GM21528 (cell line): Measurements from ENCODE around the gene CXXC1.
"Not testable (repeated sequence)": the region's sequence is repeated elsewhere in the genome, so short reads cannot be mapped to it uniquely, and the experiment has no call there.

Source experiments
- ATAC-seq: cut with Tn5 transposase; IDR thresholded peaks from one replicate; pipeline ENCODE4 v1.9.1; 2021; ENCODE audit warnings: mild to moderate bottlenecking, moderate library complexity; ENCODE audit not compliant: unreplicated experiment, low FRiP score

The CXXC1 gene

GRCh38 chr18:50276452-50276851, 11.0 kb downstream of the CXXC1 start:
- no peak for ATAC-seq

GRCh38 chr18:50275503-50276036, 11.9 kb downstream of the CXXC1 start:
- no peak for ATAC-seq

GRCh38 chr18:50274941-50275340, 12.6 kb downstream of the CXXC1 start:
- ATAC-seq: no peak

GRCh38 chr18:50274044-50274442, 13.4 kb downstream of the CXXC1 start:
- ATAC-seq: no peak

- ATAC-seq: no peak
These were observed 14.1 kb downstream of the CXXC1 start for GRCh38 chr18:50273203-50274043.

- ATAC-seq: no peak
These were observed 14.9 kb downstream of the CXXC1 start for GRCh38 chr18:50272568-50272967.

- peak; percentile 65 for ATAC-seq
These were observed 19.3 kb downstream of the CXXC1 start for GRCh38 chr18:50268022-50268747.

- ATAC-seq: peak; percentile 64
These were observed 21.2 kb downstream of the CXXC1 start, which contains the start of gene CFAP53 for GRCh38 chr18:50266248-50266704. Gene CFAP53 (minus strand): TSS chr18:50266495. CDS start chr18:50266404, 91 bp downstream.

- ATAC-seq: no peak
These were observed 24.5 kb downstream of the CXXC1 start for GRCh38 chr18:50262977-50263376.

- ATAC-seq: no peak
These were observed 36.6 kb downstream of the CXXC1 start for GRCh38 chr18:50250935-50251334.

- ATAC-seq: no peak
These were observed 37.9 kb downstream of the CXXC1 start for GRCh38 chr18:50249576-50249975.

GRCh38 chr18:50247561-50247960, 39.9 kb downstream of the CXXC1 start:
- no peak for ATAC-seq

- ATAC-seq: not testable (repeated sequence)
These were observed 45.7 kb downstream of the CXXC1 start for GRCh38 chr18:50241768-50242167.

GRCh38 chr18:50240080-50240563, 47.4 kb downstream of the CXXC1 start:
- ATAC-seq: no peak

- no peak for ATAC-seq
These were observed 55.1 kb downstream of the CXXC1 start for GRCh38 chr18:50232419-50232818.
